ENCODE results near the gene ZSCAN29.

The ZSCAN29 gene

GRCh38 chr15:43404130-43404529, 33.3 kb upstream of the ZSCAN29 start:
- TF ChIP-seq FOXM1 (IDR thresholded peaks at IDR 0.05; ENCODE audit: borderline replicate concordance, low read depth) (no peak), MAX (IDR thresholded peaks at IDR 0.05) (no peak), USF1 (IDR thresholded peaks at IDR 0.05) (no peak), TEAD4 (IDR thresholded peaks at IDR 0.05) (no peak), YY1 (IDR thresholded peaks at IDR 0.05; ENCODE audit: low read depth) (no peak), EP300 (IDR thresholded peaks at IDR 0.05; ENCODE audit: borderline replicate concordance) (no peak), EGR1 (IDR thresholded peaks at IDR 0.05) (no peak), CEBPB (IDR thresholded peaks at IDR 0.05) (no peak), CREB1 (IDR thresholded peaks at IDR 0.05; ENCODE audit: low read depth) (no peak), TAF1 (IDR thresholded peaks at IDR 0.05; ENCODE audit: low read depth) (no peak), RAD21 (IDR thresholded peaks at IDR 0.05; ENCODE audit: low read depth) (no peak), ZBTB7A (IDR thresholded peaks at IDR 0.05; ENCODE audit: low read depth) (no peak), NFIC (IDR thresholded peaks at IDR 0.05) (no peak), TCF12 (IDR thresholded peaks at IDR 0.05; ENCODE audit: low read depth) (no peak)
- TF ChIP-seq, protein P1, sequence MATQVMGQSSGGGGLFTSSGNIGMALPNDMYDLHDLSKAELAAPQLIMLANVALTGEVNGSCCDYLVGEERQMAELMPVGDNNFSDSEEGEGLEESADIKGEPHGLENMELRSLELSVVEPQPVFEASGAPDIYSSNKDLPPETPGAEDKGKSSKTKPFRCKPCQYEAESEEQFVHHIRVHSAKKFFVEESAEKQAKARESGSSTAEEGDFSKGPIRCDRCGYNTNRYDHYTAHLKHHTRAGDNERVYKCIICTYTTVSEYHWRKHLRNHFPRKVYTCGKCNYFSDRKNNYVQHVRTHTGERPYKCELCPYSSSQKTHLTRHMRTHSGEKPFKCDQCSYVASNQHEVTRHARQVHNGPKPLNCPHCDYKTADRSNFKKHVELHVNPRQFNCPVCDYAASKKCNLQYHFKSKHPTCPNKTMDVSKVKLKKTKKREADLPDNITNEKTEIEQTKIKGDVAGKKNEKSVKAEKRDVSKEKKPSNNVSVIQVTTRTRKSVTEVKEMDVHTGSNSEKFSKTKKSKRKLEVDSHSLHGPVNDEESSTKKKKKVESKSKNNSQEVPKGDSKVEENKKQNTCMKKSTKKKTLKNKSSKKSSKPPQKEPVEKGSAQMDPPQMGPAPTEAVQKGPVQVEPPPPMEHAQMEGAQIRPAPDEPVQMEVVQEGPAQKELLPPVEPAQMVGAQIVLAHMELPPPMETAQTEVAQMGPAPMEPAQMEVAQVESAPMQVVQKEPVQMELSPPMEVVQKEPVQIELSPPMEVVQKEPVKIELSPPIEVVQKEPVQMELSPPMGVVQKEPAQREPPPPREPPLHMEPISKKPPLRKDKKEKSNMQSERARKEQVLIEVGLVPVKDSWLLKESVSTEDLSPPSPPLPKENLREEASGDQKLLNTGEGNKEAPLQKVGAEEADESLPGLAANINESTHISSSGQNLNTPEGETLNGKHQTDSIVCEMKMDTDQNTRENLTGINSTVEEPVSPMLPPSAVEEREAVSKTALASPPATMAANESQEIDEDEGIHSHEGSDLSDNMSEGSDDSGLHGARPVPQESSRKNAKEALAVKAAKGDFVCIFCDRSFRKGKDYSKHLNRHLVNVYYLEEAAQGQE (IDR thresholded peaks at IDR 0.05; ENCODE audit: low read depth), result no peak

DNA sequence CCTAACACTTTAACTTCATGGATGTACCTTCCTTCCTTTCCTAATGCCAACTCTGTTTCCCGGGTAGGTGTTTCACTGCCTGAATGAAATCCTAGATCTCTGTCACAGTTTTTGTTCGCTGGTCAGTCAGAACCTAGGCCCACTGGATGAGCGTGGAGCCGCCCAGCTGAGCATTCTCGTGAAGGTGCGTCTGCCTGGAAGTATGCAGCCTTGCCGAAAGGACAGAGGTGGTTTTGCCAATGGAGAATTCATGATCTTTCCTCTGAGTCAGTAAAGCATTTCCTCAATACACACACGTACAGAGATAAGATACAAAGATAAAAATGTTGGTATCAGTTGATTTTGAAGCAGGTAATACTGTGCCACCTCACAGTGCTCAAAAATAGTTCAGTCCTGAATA, 32.8 kb upstream of the ZSCAN29 start:
- TF ChIP-seq USF1 (IDR thresholded peaks at IDR 0.05) (no peak), RAD21 (IDR thresholded peaks at IDR 0.05; ENCODE audit: low read depth) (no peak), FOXM1 (IDR thresholded peaks at IDR 0.05; ENCODE audit: borderline replicate concordance, low read depth) (no peak), NFIC (IDR thresholded peaks at IDR 0.05) (no peak), EGR1 (IDR thresholded peaks at IDR 0.05) (no peak), CEBPB (IDR thresholded peaks at IDR 0.05) (no peak), YY1 (IDR thresholded peaks at IDR 0.05; ENCODE audit: low read depth) (no peak), ZBTB7A (IDR thresholded peaks at IDR 0.05; ENCODE audit: low read depth) (no peak), CREB1 (IDR thresholded peaks at IDR 0.05; ENCODE audit: low read depth) (no peak), TEAD4 (IDR thresholded peaks at IDR 0.05) (no peak), EP300 (IDR thresholded peaks at IDR 0.05; ENCODE audit: borderline replicate concordance) (no peak), TCF12 (IDR thresholded peaks at IDR 0.05; ENCODE audit: low read depth) (no peak), TAF1 (IDR thresholded peaks at IDR 0.05; ENCODE audit: low read depth) (no peak), MAX (IDR thresholded peaks at IDR 0.05) (no peak)
- TF ChIP-seq, protein P1 (IDR thresholded peaks at IDR 0.05; ENCODE audit: low read depth), result no peak

- TF ChIP-seq CREB1 (IDR thresholded peaks at IDR 0.05; ENCODE audit: low read depth) (no peak), MAX (IDR thresholded peaks at IDR 0.05) (no peak), NFIC (IDR thresholded peaks at IDR 0.05) (no peak), TEAD4 (IDR thresholded peaks at IDR 0.05) (no peak), YY1 (IDR thresholded peaks at IDR 0.05; ENCODE audit: low read depth) (no peak), RAD21 (IDR thresholded peaks at IDR 0.05; ENCODE audit: low read depth) (no peak), FOXM1 (IDR thresholded peaks at IDR 0.05; ENCODE audit: borderline replicate concordance, low read depth) (no peak), CEBPB (IDR thresholded peaks at IDR 0.05) (no peak), ZBTB7A (IDR thresholded peaks at IDR 0.05; ENCODE audit: low read depth) (no peak), EGR1 (IDR thresholded peaks at IDR 0.05) (no peak), EP300 (IDR thresholded peaks at IDR 0.05; ENCODE audit: borderline replicate concordance) (no peak), USF1 (IDR thresholded peaks at IDR 0.05) (no peak), TAF1 (IDR thresholded peaks at IDR 0.05; ENCODE audit: low read depth) (no peak), TCF12 (IDR thresholded peaks at IDR 0.05; ENCODE audit: low read depth) (no peak)
- TF ChIP-seq, protein P1 (IDR thresholded peaks at IDR 0.05; ENCODE audit: low read depth), result no peak
Observed at GRCh38 chr15:43402255-43402654, 31.4 kb upstream of the ZSCAN29 start.

Data from Ishikawa (cell line).